Prostate gland (tissue), 2 donors: ENCODE data around the gene ATP6V1G1. TPM values are rescaled to one million over a fixed set of nuclear protein-coding genes. Genes with fewer than 3 reads are reported as not detected.
A peak's percentile ranks its signal among the peaks of the same experiment; 100 is the strongest.
"Not testable (repeated sequence)": the region's sequence is repeated elsewhere in the genome, so short reads cannot be mapped to it uniquely, and the experiment has no call there.

Experiments
- DNase-seq: peaks from one replicate; pipeline ENCODE4 v3.0.0-alpha.2; 2019; ENCODE audit warnings: low spot score
- H3K27ac ChIP-seq, 2 donors: fragments of 200-600 bp; sonication (generic); 2 replicates each; pipeline ENCODE4 v1.5.1; 2017 to 2019
- H3K27me3 ChIP-seq: fragments of 200-600 bp; sonication (generic); replicated peaks from 2 replicates; pipeline ENCODE4 v1.5.1; 2019; ENCODE audit not compliant: insufficient read depth
- H3K36me3 ChIP-seq, 2 donors: fragments of 200-600 bp; sonication (generic); 1 replicate in 1 of 2; 2 replicates in 1 of 2; pipeline versions ENCODE4 v1.5.1 to v1.8.1; 2017 to 2019
- H3K4me1 ChIP-seq: fragments of 200-600 bp; sonication (generic); replicated peaks from 2 replicates; pipeline ENCODE4 v1.5.1; 2019
- H3K4me3 ChIP-seq, 2 donors: fragments of 200-600 bp; sonication (generic); 2 replicates each; pipeline ENCODE4 v1.5.1; 2017 to 2019
- H3K9me3 ChIP-seq: fragments of 200-600 bp; sonication (generic); 2 replicates; pipeline ENCODE4 v1.5.1; 2017
- CTCF ChIP-seq, 4 experiments: fragments of 200-600 bp in 2 of 4; fragments of 450-650 bp in 2 of 4; sonication (generic) in 2 of 4; IDR thresholded peaks; 1 replicate in 3 of 4; 2 replicates in 1 of 4; pipeline ENCODE4 v1.5.1; 2016 to 2019; ENCODE audit warnings: antibody characterized with exemption in 4 of 4, mild to moderate bottlenecking in 2 of 4, moderate library complexity in 2 of 4
- POLR2A ChIP-seq: fragments of 450-650 bp; IDR thresholded peaks from one replicate; pipeline ENCODE4 v1.6.1; 2016; ENCODE audit warnings: antibody characterized with exemption, mild to moderate bottlenecking
- POLR2AphosphoS5 ChIP-seq: sonication (generic); formaldehyde crosslinking; IDR thresholded peaks from one replicate; pipeline ENCODE4 v1.6.1; 2017; ENCODE audit warnings: antibody characterized with exemption
- WGBS: methylation state at CpG from one replicate; pipeline ENCODE4 v1.1.5; 2018; 5-methylcytosine and 5-hydroxymethylcytosine counted together
- intact Hi-C: fragments of 100-400 bp; cut with DNase I; formaldehyde crosslinking; loops from one replicate; pipeline ENCODE4 v1.14.2; 2022
- total RNA-seq, 2 donors: library from RNA; depleted of rRNA; stranded (reverse); fragments of >200 nt; gene quantifications; one replicate each; pipeline ENCODE4 v1.1.0, GENCODE V29; 2016

The ATP6V1G1 gene
- total RNA-seq, 2 donors from 2014 or later: 262 to 348 TPM

- intact Hi-C loops: no loop called here
- no peak overlapping the region for H3K4me3 ChIP-seq
- peak overlapping the region; percentile 40 to 46 for H3K27ac ChIP-seq
These were observed 3.8 kb downstream of the ATP6V1G1 start for GRCh38 chr9:114591291-114591787.

GRCh38 chr9:114591849-114592248, 4.3 kb downstream of the ATP6V1G1 start:
- peaks cover 5% of the 10 kb centered on the region for H3K4me1 ChIP-seq
- intact Hi-C loops: no loop called here
- H3K9me3 ChIP-seq: no peaks in the 10 kb centered on the region
- H3K27me3 ChIP-seq: no peaks in the 10 kb centered on the region
- DNase-seq: no peak
- no peak overlapping the region for H3K4me3 ChIP-seq
- TF ChIP-seq CTCF (IDR thresholded peaks at IDR 0.05) (no peak), POLR2AphosphoS5 (no peak), POLR2A (no peak)
- H3K27ac ChIP-seq: peak overlapping the region; percentile 40 to 46
- no peaks in the 10 kb centered on the region for H3K36me3 ChIP-seq
- 50% methylated on average over 1 of the region's 1 CpG for WGBS

More at GRCh38 chr9:114591291-114591787, 3.8 kb downstream of the ATP6V1G1 start:
- TF ChIP-seq POLR2AphosphoS5 (no peak), CTCF (IDR thresholded peaks at IDR 0.05) (no peak), POLR2A (no peak)
- no peak for DNase-seq
- 57% methylated on average over 5 of the region's 5 CpGs for WGBS
- Histone ChIP-seq H3K4me1 (peaks cover 5% of the 10 kb centered on the region), H3K36me3 (no peaks in the 10 kb centered on the region), H3K27me3 (no peaks in the 10 kb centered on the region), H3K9me3 (no peaks in the 10 kb centered on the region)

GRCh38 chr9:114592356-114592755, 4.8 kb downstream of the ATP6V1G1 start:
- H3K27ac ChIP-seq: peak overlapping the region; percentile 40 to 46
- H3K4me1 ChIP-seq: peaks cover 5% of the 10 kb centered on the region
- peak; percentile 46 for DNase-seq
- no peaks in the 10 kb centered on the region for H3K36me3 ChIP-seq
- TF ChIP-seq POLR2A (no peak), POLR2AphosphoS5 (peak; percentile 57), CTCF (IDR thresholded peaks at IDR 0.05) (peak in 3 of 4 experiments; percentile 26 to 58 (median 41))
- intact Hi-C loops: no loop called here
- H3K27me3 ChIP-seq: no peaks in the 10 kb centered on the region
- WGBS: 24% methylated on average over 6 of the region's 6 CpGs
- no peaks in the 10 kb centered on the region for H3K9me3 ChIP-seq
- H3K4me3 ChIP-seq: no peak overlapping the region

GRCh38 chr9:114594136-114594535, 6.6 kb downstream of the ATP6V1G1 start:
- Histone ChIP-seq H3K27ac (no peak overlapping the region), H3K9me3 (no peaks in the 10 kb centered on the region), H3K36me3 (no peaks in the 10 kb centered on the region), H3K27me3 (no peaks in the 10 kb centered on the region), H3K4me3 (no peak overlapping the region), H3K4me1 (peaks cover 5% of the 10 kb centered on the region)
- WGBS: 96% methylated on average over 17 of the region's 17 CpGs
- intact Hi-C loops: no loop called here
- TF ChIP-seq POLR2A (no peak), CTCF (IDR thresholded peaks at IDR 0.05) (no peak), POLR2AphosphoS5 (no peak)
- DNase-seq: no peak

GRCh38 chr9:114600502-114601248, 13.1 kb downstream of the ATP6V1G1 start:
- H3K36me3 ChIP-seq, H3K27ac ChIP-seq, H3K27me3 ChIP-seq, H3K9me3 ChIP-seq, H3K4me3 ChIP-seq, H3K4me1 ChIP-seq, DNase-seq, intact Hi-C loops: not testable (repeated sequence)
- 92% methylated on average over 9 of the region's 9 CpGs for WGBS

GRCh38 chr9:114601787-114602186, 14.2 kb downstream of the ATP6V1G1 start:
- H3K27me3 ChIP-seq, DNase-seq, H3K4me3 ChIP-seq, H3K4me1 ChIP-seq, H3K36me3 ChIP-seq, H3K9me3 ChIP-seq, H3K27ac ChIP-seq, intact Hi-C loops: not testable (repeated sequence)
- 99% methylated on average over 2 of the region's 2 CpGs for WGBS
